ENCODE data around the gene BLVRB. TPM values are rescaled to one million over a fixed set of nuclear protein-coding genes. Genes with fewer than 3 reads are reported as not detected.
"Not testable (repeated sequence)": the region's sequence is repeated elsewhere in the genome, so short reads cannot be mapped to it uniquely, and the experiment has no call there.

BLVRB gene
- polyA plus RNA-seq, 1 donor (not counting 4 experiments of a cell fraction or from before 2014, with no cell fraction given), result 52.5 TPM

GRCh38 chr19:40438284-40438683 lies 27.3 kb downstream of the BLVRB start:
- Histone ChIP-seq H3K4me2 (ENCODE audit: control insufficient read depth, extremely low read depth, insufficient read depth, low read depth, low read length) (no peak overlapping the region), H3K9me1 (ENCODE audit: control insufficient read depth, extremely low read depth, insufficient read depth, low read length) (no peaks in the 10 kb centered on the region), H3K9me3 (ENCODE audit: control insufficient read depth, low read depth, low read length) (no peaks in the 10 kb centered on the region), H3K4me3 (ENCODE audit: control insufficient read depth in 2 of 3, extremely low read depth in 1 of 3, insufficient read depth in 2 of 3, low read depth in 1 of 3, low read length in 3 of 3) (no peak overlapping the region), H2AFZ (ENCODE audit: control insufficient read depth, low read length) (no peak overlapping the region), H3K79me2 (ENCODE audit: control insufficient read depth, insufficient read depth, low read length) (peaks cover 24% of the 10 kb centered on the region), H3K36me3 (ENCODE audit: control insufficient read depth in 2 of 2, extremely low read depth in 1 of 2, insufficient read depth in 2 of 2, low read length in 2 of 2) (peaks cover 17% of the 10 kb centered on the region in 2 experiments), H3K27me3 (ENCODE audit: control insufficient read depth, extremely low read depth, insufficient read depth, low read length) (no peaks in the 10 kb centered on the region), H3K4me1 (ENCODE audit: control insufficient read depth, extremely low read depth, insufficient read depth, low read length) (peaks cover 9% of the 10 kb centered on the region), H3K9ac (ENCODE audit: control insufficient read depth, extremely low read depth, insufficient read depth, low read length) (no peak overlapping the region), H3K27ac (ENCODE audit: control insufficient read depth, insufficient read depth, low read length) (no peak overlapping the region), H4K20me1 (ENCODE audit: control insufficient read depth, extremely low read depth, insufficient read depth, low read length) (peaks cover 5% of the 10 kb centered on the region)
- no peak for FAIRE-seq
- TF ChIP-seq CTCF (optimal IDR thresholded peaks at IDR 0.05 in 1 of 3, IDR thresholded peaks at IDR 0.05 in 1 of 3, conservative IDR thresholded peaks at IDR 0.05 in 1 of 3; ENCODE audit: extremely low read depth in 1 of 3, insufficient read depth in 2 of 3, low read length in 3 of 3), result no peak
- no peak for TF ChIP-seq EZH2 (IDR thresholded peaks at IDR 0.05; ENCODE audit: low read length)
- dilution Hi-C loops (cut with MboI; ENCODE audit: extremely low pct_ligation_motif_present, low sequenced_read_pairs), result no loop called here
- no peak for DNase-seq (ENCODE audit: low read depth, low spot score)

- peak; percentile 36 for FAIRE-seq
- Histone ChIP-seq H3K9me1 (ENCODE audit: control insufficient read depth, extremely low read depth, insufficient read depth, low read length) (no peaks in the 10 kb centered on the region), H3K9me3 (ENCODE audit: control insufficient read depth, low read depth, low read length) (no peaks in the 10 kb centered on the region), H3K9ac (ENCODE audit: control insufficient read depth, extremely low read depth, insufficient read depth, low read length) (peak overlapping the region; percentile 80), H3K27ac (ENCODE audit: control insufficient read depth, insufficient read depth, low read length) (peak overlapping the region; percentile 78), H3K36me3 (ENCODE audit: control insufficient read depth in 2 of 2, extremely low read depth in 1 of 2, insufficient read depth in 2 of 2, low read length in 2 of 2) (no peaks in the 10 kb centered on the region), H4K20me1 (ENCODE audit: control insufficient read depth, extremely low read depth, insufficient read depth, low read length) (no peaks in the 10 kb centered on the region), H3K4me1 (ENCODE audit: control insufficient read depth, extremely low read depth, insufficient read depth, low read length) (peaks cover 11% of the 10 kb centered on the region), H3K4me2 (ENCODE audit: control insufficient read depth, extremely low read depth, insufficient read depth, low read depth, low read length) (peak overlapping the region; percentile 86), H3K4me3 (ENCODE audit: control insufficient read depth in 2 of 3, extremely low read depth in 1 of 3, insufficient read depth in 2 of 3, low read depth in 1 of 3, low read length in 3 of 3) (peak overlapping the region; percentile 23 to 69 (median 60)), H3K27me3 (ENCODE audit: control insufficient read depth, extremely low read depth, insufficient read depth, low read length) (no peaks in the 10 kb centered on the region), H3K79me2 (ENCODE audit: control insufficient read depth, insufficient read depth, low read length) (no peaks in the 10 kb centered on the region), H2AFZ (ENCODE audit: control insufficient read depth, low read length) (peak overlapping the region; percentile 84)
- TF ChIP-seq CTCF (optimal IDR thresholded peaks at IDR 0.05 in 1 of 3, IDR thresholded peaks at IDR 0.05 in 1 of 3, conservative IDR thresholded peaks at IDR 0.05 in 1 of 3; ENCODE audit: extremely low read depth in 1 of 3, insufficient read depth in 2 of 3, low read length in 3 of 3) (no peak), EZH2 (IDR thresholded peaks at IDR 0.05; ENCODE audit: low read length) (no peak)
- no peak for DNase-seq (ENCODE audit: low read depth, low spot score)
- dilution Hi-C loops (cut with MboI; ENCODE audit: extremely low pct_ligation_motif_present, low sequenced_read_pairs), result no loop called here
Measured at GRCh38 chr19:40433391-40434216, 31.9 kb downstream of the BLVRB start.

GRCh38 chr19:40432760-40433159 lies 32.8 kb downstream of the BLVRB start:
- H4K20me1 ChIP-seq (ENCODE audit: control insufficient read depth, extremely low read depth, insufficient read depth, low read length); H3K27me3 ChIP-seq (ENCODE audit: control insufficient read depth, extremely low read depth, insufficient read depth, low read length); H3K9me1 ChIP-seq (ENCODE audit: control insufficient read depth, extremely low read depth, insufficient read depth, low read length); H3K79me2 ChIP-seq (ENCODE audit: control insufficient read depth, insufficient read depth, low read length); FAIRE-seq; H2AFZ ChIP-seq (ENCODE audit: control insufficient read depth, low read length); dilution Hi-C loops (cut with MboI; ENCODE audit: extremely low pct_ligation_motif_present, low sequenced_read_pairs); DNase-seq (ENCODE audit: low read depth, low spot score); H3K36me3 ChIP-seq (ENCODE audit: control insufficient read depth in 2 of 2, extremely low read depth in 1 of 2, insufficient read depth in 2 of 2, low read length in 2 of 2); H3K9me3 ChIP-seq (ENCODE audit: control insufficient read depth, low read depth, low read length): not testable (repeated sequence)
- H3K4me3 ChIP-seq (ENCODE audit: control insufficient read depth in 2 of 3, extremely low read depth in 1 of 3, insufficient read depth in 2 of 3, low read depth in 1 of 3, low read length in 3 of 3), result peak overlapping the region in 2 of 3 experiments; percentile 60 to 69
- H3K9ac ChIP-seq (ENCODE audit: control insufficient read depth, extremely low read depth, insufficient read depth, low read length), result peak overlapping the region; percentile 80
- H3K4me1 ChIP-seq (ENCODE audit: control insufficient read depth, extremely low read depth, insufficient read depth, low read length), result peaks cover 11% of the 10 kb centered on the region
- H3K27ac ChIP-seq (ENCODE audit: control insufficient read depth, insufficient read depth, low read length), result peak overlapping the region; percentile 78
- H3K4me2 ChIP-seq (ENCODE audit: control insufficient read depth, extremely low read depth, insufficient read depth, low read depth, low read length), result peak overlapping the region; percentile 86
